WTC11 (cell line): ENCODE measurements around the gene EDN2. TPM values are rescaled to one million over a fixed set of nuclear protein-coding genes. Genes with fewer than 3 reads are reported as not detected.

Experiments
- ATAC-seq: fragments of 200-7000 bp; cut with Tn5 transposase; 2 replicates; pipeline ENCODE4 v1.10.0; 2021; ENCODE audit warnings: mild to moderate bottlenecking, moderate library complexity
- CTCF ChIA-PET: fragments of 300-600 bp; sonication (Branson Sonifier 250); formaldehyde crosslinking; loops from one replicate; lab custom pipeline; 2021; ENCODE audit warnings: antibody characterized with exemption; lab: Charles Lee
- POLR2A ChIA-PET: fragments of 350-600 bp; sonication (Branson Sonifier 250); formaldehyde crosslinking; loops from one replicate; lab custom pipeline; 2021; ENCODE audit warnings: antibody characterized with exemption; lab: Charles Lee
- DNase-seq: peaks from one replicate; pipeline ENCODE4 v3.0.0; 2021; ENCODE audit warnings: low spot score
- H3K27ac Mint-ChIP-seq: 2 replicates; pipeline ENCODE4 v1.8.0; 2021; ENCODE audit warnings: mixed read lengths
- H3K27me3 Mint-ChIP-seq: 2 replicates; pipeline ENCODE4 v1.8.0; 2021; ENCODE audit warnings: low read depth, mild to moderate bottlenecking, moderate library complexity, mixed read lengths
- H3K36me3 Mint-ChIP-seq: 2 replicates; pipeline ENCODE4 v1.8.0; 2021; ENCODE audit warnings: mixed read lengths
- H3K4me1 Mint-ChIP-seq: 2 replicates; pipeline ENCODE4 v1.8.0; 2022; ENCODE audit warnings: mixed read lengths
- H3K4me3 Mint-ChIP-seq: 2 replicates; pipeline ENCODE4 v1.8.0; 2021; ENCODE audit warnings: mild to moderate bottlenecking, moderate library complexity, mixed read lengths
- H3K9me3 Mint-ChIP-seq: 2 replicates; pipeline ENCODE4 v1.8.0; 2021; ENCODE audit warnings: mixed read lengths
- CBFB ChIP-seq: sonication (generic); formaldehyde crosslinking; IDR thresholded peaks from 2 replicates; pipeline ENCODE4 v1.8.1; 2022; ENCODE audit warnings: mild to moderate bottlenecking, low read depth, missing genetic modification reagents
- ERG ChIP-seq: fragments of 250-450 bp; sonication (Bioruptor Pico); IDR thresholded peaks from 2 replicates; pipeline ENCODE4 v1.8.0; 2021; ENCODE audit warnings: mild to moderate bottlenecking
- FOXP4 ChIP-seq: sonication (generic); formaldehyde crosslinking; IDR thresholded peaks from 2 replicates; pipeline ENCODE4 v1.8.0; 2022; ENCODE audit warnings: mild to moderate bottlenecking, missing genetic modification reagents
- GTF2I ChIP-seq: fragments of 250-450 bp; sonication (Bioruptor Pico); conservative IDR thresholded peaks from 2 replicates; pipeline ENCODE4 v1.4.0; 2021; ENCODE audit warnings: mild to moderate bottlenecking
- HMGXB4 ChIP-seq: sonication (generic); formaldehyde crosslinking; IDR thresholded peaks from 2 replicates; pipeline ENCODE4 v1.8.1; 2023; ENCODE audit warnings: mild to moderate bottlenecking, moderate library complexity, missing genetic modification reagents
- NFYB ChIP-seq: sonication (generic); formaldehyde crosslinking; conservative IDR thresholded peaks from 2 replicates; pipeline ENCODE4 v1.8.0; 2022; ENCODE audit warnings: low read depth, missing genetic modification reagents
- NR1H2 ChIP-seq: sonication (generic); formaldehyde crosslinking; IDR thresholded peaks from 2 replicates; pipeline ENCODE4 v1.9.0; 2021; ENCODE audit warnings: mild to moderate bottlenecking, moderate library complexity, missing genetic modification reagents
- NR3C1 ChIP-seq: sonication (generic); formaldehyde crosslinking; conservative IDR thresholded peaks from 2 replicates; pipeline ENCODE4 v1.8.1; 2023; ENCODE audit warnings: low read depth, mild to moderate bottlenecking, missing genetic modification reagents
- RELA ChIP-seq: sonication (generic); formaldehyde crosslinking; IDR thresholded peaks from 2 replicates; pipeline ENCODE4 v1.8.1; 2022; ENCODE audit warnings: missing genetic modification reagents, mild to moderate bottlenecking, borderline replicate concordance
- TEAD4 ChIP-seq: sonication (generic); formaldehyde crosslinking; IDR thresholded peaks from 2 replicates; pipeline ENCODE4 v1.8.0; 2022; ENCODE audit warnings: mild to moderate bottlenecking, missing genetic modification reagents
- USF2 ChIP-seq: sonication (generic); formaldehyde crosslinking; IDR thresholded peaks from 2 replicates; pipeline ENCODE4 v1.8.1; 2023; ENCODE audit warnings: mild to moderate bottlenecking, missing genetic modification reagents, moderate library complexity
- ZBTB21 ChIP-seq: sonication (generic); formaldehyde crosslinking; IDR thresholded peaks from 2 replicates; pipeline ENCODE4 v1.8.1; 2023; ENCODE audit warnings: mild to moderate bottlenecking, missing genetic modification reagents, borderline replicate concordance
- ZNF219 ChIP-seq: sonication (generic); formaldehyde crosslinking; IDR thresholded peaks from 2 replicates; pipeline ENCODE4 v1.8.0; 2023; ENCODE audit warnings: missing genetic modification reagents, mild to moderate bottlenecking, borderline replicate concordance
- ZNF281 ChIP-seq: sonication (generic); formaldehyde crosslinking; IDR thresholded peaks from 2 replicates; pipeline ENCODE4 v1.8.0; 2023; ENCODE audit warnings: mild to moderate bottlenecking, missing genetic modification reagents
- ZNF416 ChIP-seq: fragments of 250-450 bp; sonication (Bioruptor Pico); IDR thresholded peaks from 2 replicates; pipeline ENCODE4 v1.9.0; 2021; ENCODE audit warnings: mild to moderate bottlenecking, inconsistent platforms
- ZNF512 ChIP-seq: sonication (generic); formaldehyde crosslinking; IDR thresholded peaks from 2 replicates; pipeline ENCODE4 v1.8.1; 2022; ENCODE audit warnings: missing genetic modification reagents, borderline replicate concordance
- ZSCAN18 ChIP-seq: fragments of 250-450 bp; sonication (Bioruptor Pico); IDR thresholded peaks from 2 replicates; pipeline ENCODE4 v2.1.2; 2022; ENCODE audit warnings: mild to moderate bottlenecking, moderate library complexity
- total RNA-seq: library from RNA; stranded (reverse); gene quantifications from 3 replicates; pipeline ENCODE4 v1.2.3, GENCODE V29; 2021

EDN2 gene
- total RNA-seq, 1 experiment from 2014 or later = 0.33 TPM

- TF ChIP-seq ZNF416 (CRISPR knock-in tag) (no peak), TEAD4 (CRISPR knock-in tag) (no peak), CBFB (no peak), ZBTB21 (CRISPR knock-in tag) (no peak), HMGXB4 (CRISPR knock-in tag) (no peak), ZNF512 (CRISPR knock-in tag) (no peak), ZSCAN18 (CRISPR knock-in tag) (no peak), ERG (CRISPR knock-in tag) (no peak), ZNF219 (CRISPR knock-in tag) (no peak), NR1H2 (no peak), NR3C1 (CRISPR knock-in tag) (no peak), NFYB (CRISPR knock-in tag) (no peak)
Observed at GRCh38 chr1:41446851-41447610, 37.5 kb downstream of the EDN2 start (continued).

GRCh38 chr1:41444785-41445184 lies 39.7 kb downstream of the EDN2 start:
- no peak for TF ChIP-seq ZNF281 (CRISPR knock-in tag)
- TF ChIP-seq USF2 (CRISPR knock-in tag) = no peak
- no peak for TF ChIP-seq FOXP4 (CRISPR knock-in tag)
- no peak for TF ChIP-seq GTF2I (CRISPR knock-in tag)
- no peak for TF ChIP-seq RELA
- TF ChIP-seq, all 79 proteins: peak for 0
- DNase-seq (no peak), ATAC-seq (no peak)
- ChIA-PET POLR2A (no interaction called here), CTCF (interaction anchor here (0.6 to 3.2 kb wide), 8 partner anchors 9 to 129 kb away, joined by 3 to 8 read pairs (median 3); no protein-coding TSS in a partner anchor)
- no peak overlapping the region for H3K27ac Mint-ChIP-seq
- H3K4me3 Mint-ChIP-seq = no peak overlapping the region
- no peaks in the 10 kb centered on the region; the same call in 1 of the 2 replicates for H3K4me1 Mint-ChIP-seq
- 0 out of 2 replicates have a peak, but pooled peaks cover 4% of the 10 kb centered on the region for H3K36me3 Mint-ChIP-seq
- peaks cover 13% of the 10 kb centered on the region for H3K9me3 Mint-ChIP-seq
- no peaks in the 10 kb centered on the region for H3K27me3 Mint-ChIP-seq
